Heart left ventricle (tissue), 13 donors: ENCODE data around the gene EML6.

Source experiments
- CTCF ChIP-seq, 12 donors: fragments of 200-600 bp; sonication (generic) in 4 of 12; IDR thresholded peaks; one replicate each; pipeline versions ENCODE4 v1.5.0 to v1.8.0; 2018 to 2022; ENCODE audit warnings: antibody characterized with exemption in 12 of 12, mild to moderate bottlenecking in 5 of 12
- POLR2A ChIP-seq, 2 donors: fragments of 450-650 bp; IDR thresholded peaks; one replicate each; pipeline ENCODE4 v1.6.1; 2017; ENCODE audit warnings: antibody characterized with exemption in 2 of 2, mild to moderate bottlenecking in 2 of 2, moderate library complexity in 2 of 2
- donor health status: ischemic (EF 13 %, LVEDD 7.1; RV severe dilation, severe dysfunction).
- donor health status: DM: no; HTN: yes; CAD: no.
- donor health status: DM: no; HTN: no; CAD: no.
- donor health status: ischemic (EF 25% LVEDD 6.9; RV normal size, moderate dysfunction).
- donor health status: ischemic (EF 25% LVEDD 5.7; RV mildly dilated, moderate dysfunction).
- donor health status: ischemic (EF 35%, LVEDD 5.7; RV mildly dilated, moderate dysfunction).
- donor health status: nonischemic (EF 11% LVEDD 7.7; RV severe dilation, severe dysfunction).
- donor health status: DM: yes; HTN: yes; CAD: no.
- donor health status: PGD.
- donor health status: ischemic (EF 29% LVEDD 5.4; RV normal size, mild dysfunction).
- donor health status: nonischemic (EF 23%, LVEDD 6.1; RV moderate dilation, normal function).

DNA sequence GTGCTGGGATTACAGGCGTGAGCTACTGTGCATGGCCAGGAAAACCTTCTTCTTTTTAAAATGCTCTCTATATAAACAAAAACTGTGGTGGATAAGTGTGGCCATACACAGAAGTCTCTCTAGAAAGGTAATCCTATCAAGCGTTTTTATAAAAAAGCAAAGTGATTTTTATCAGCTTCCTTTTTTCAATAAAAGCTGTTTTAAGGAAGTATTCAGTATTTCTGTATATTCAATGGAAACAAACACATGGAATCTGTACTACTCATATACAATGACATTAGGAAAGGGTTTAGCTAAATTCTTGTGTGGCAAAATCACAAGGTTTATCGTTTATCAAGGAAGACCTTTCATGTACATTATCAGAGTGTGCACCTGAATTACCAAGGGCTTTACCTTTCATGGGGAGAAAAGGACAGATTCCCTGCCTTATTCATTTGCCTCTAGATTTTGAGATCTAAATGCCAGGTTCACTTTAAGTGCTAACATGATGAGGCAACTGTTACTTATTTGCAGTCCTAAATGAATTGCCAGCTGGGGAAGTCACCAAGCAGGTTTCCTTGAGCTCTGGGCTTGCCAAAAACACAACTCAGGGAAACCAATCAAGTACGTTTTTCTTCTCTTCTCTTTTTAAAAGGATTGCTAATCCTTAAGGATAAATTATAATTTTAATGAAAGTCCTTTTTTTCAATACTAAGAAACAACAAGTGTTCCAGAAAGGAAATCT lies 256.0 kb downstream of the EML6 start:
- no peak for TF ChIP-seq POLR2A (IDR thresholded peaks at IDR 0.05)
- no peak for TF ChIP-seq CTCF (IDR thresholded peaks at IDR 0.05)
